ENCODE measurements around the gene ADAMTS9.

ADAMTS9 gene

DNA sequence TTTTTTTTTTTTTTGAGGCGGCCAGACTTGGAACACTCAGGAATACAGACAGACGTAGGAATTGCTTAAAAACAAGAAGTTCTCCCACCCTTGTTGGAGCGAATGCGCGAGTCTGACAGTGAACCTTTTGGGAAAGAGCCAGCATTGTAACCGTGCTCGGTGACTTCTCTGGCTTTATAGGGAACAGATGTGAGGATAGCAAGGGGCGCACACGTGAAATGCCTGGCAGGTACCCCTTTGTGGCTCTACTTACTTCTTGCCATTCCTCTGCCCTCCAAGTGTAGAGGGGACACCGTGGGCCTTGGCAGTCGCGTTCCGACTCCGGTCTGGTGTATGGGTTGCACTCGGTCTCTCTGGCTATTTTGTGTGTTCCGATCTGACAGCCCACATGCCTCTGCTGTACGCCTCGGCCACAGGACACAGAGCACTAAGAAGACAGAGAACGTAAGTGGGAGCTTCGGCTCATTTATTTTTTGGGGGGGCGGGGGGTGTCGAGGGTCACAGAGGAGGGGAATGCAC lies 126.4 kb downstream of the ADAMTS9 start:
- TF ChIP-seq CEBPB (IDR thresholded peaks at IDR 0.05) (no peak), EP300 (IDR thresholded peaks at IDR 0.05; ENCODE audit: borderline replicate concordance) (no peak), YY1 (IDR thresholded peaks at IDR 0.05; ENCODE audit: low read depth) (no peak), RAD21 (IDR thresholded peaks at IDR 0.05; ENCODE audit: low read depth) (no peak), TCF12 (IDR thresholded peaks at IDR 0.05; ENCODE audit: low read depth) (no peak), NFIC (IDR thresholded peaks at IDR 0.05) (no peak), CREB1 (IDR thresholded peaks at IDR 0.05; ENCODE audit: low read depth) (no peak), EGR1 (IDR thresholded peaks at IDR 0.05) (no peak), TAF1 (IDR thresholded peaks at IDR 0.05; ENCODE audit: low read depth) (no peak), ZBTB7A (IDR thresholded peaks at IDR 0.05; ENCODE audit: low read depth) (no peak), TEAD4 (IDR thresholded peaks at IDR 0.05) (no peak), FOXM1 (IDR thresholded peaks at IDR 0.05; ENCODE audit: borderline replicate concordance, low read depth) (no peak)
- TF ChIP-seq, protein P1, sequence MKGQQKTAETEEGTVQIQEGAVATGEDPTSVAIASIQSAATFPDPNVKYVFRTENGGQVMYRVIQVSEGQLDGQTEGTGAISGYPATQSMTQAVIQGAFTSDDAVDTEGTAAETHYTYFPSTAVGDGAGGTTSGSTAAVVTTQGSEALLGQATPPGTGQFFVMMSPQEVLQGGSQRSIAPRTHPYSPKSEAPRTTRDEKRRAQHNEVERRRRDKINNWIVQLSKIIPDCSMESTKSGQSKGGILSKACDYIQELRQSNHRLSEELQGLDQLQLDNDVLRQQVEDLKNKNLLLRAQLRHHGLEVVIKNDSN (IDR thresholded peaks at IDR 0.05), result no peak
- TF ChIP-seq, protein P2, sequence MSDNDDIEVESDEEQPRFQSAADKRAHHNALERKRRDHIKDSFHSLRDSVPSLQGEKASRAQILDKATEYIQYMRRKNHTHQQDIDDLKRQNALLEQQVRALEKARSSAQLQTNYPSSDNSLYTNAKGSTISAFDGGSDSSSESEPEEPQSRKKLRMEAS (IDR thresholded peaks at IDR 0.05), result no peak
- TF ChIP-seq, protein P3, sequence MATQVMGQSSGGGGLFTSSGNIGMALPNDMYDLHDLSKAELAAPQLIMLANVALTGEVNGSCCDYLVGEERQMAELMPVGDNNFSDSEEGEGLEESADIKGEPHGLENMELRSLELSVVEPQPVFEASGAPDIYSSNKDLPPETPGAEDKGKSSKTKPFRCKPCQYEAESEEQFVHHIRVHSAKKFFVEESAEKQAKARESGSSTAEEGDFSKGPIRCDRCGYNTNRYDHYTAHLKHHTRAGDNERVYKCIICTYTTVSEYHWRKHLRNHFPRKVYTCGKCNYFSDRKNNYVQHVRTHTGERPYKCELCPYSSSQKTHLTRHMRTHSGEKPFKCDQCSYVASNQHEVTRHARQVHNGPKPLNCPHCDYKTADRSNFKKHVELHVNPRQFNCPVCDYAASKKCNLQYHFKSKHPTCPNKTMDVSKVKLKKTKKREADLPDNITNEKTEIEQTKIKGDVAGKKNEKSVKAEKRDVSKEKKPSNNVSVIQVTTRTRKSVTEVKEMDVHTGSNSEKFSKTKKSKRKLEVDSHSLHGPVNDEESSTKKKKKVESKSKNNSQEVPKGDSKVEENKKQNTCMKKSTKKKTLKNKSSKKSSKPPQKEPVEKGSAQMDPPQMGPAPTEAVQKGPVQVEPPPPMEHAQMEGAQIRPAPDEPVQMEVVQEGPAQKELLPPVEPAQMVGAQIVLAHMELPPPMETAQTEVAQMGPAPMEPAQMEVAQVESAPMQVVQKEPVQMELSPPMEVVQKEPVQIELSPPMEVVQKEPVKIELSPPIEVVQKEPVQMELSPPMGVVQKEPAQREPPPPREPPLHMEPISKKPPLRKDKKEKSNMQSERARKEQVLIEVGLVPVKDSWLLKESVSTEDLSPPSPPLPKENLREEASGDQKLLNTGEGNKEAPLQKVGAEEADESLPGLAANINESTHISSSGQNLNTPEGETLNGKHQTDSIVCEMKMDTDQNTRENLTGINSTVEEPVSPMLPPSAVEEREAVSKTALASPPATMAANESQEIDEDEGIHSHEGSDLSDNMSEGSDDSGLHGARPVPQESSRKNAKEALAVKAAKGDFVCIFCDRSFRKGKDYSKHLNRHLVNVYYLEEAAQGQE (IDR thresholded peaks at IDR 0.05; ENCODE audit: low read depth), result no peak

GRCh38 chr3:64560791-64561190 lies 127.0 kb downstream of the ADAMTS9 start:
- TF ChIP-seq FOXM1 (IDR thresholded peaks at IDR 0.05; ENCODE audit: borderline replicate concordance, low read depth), result no peak
- no peak for TF ChIP-seq RAD21 (IDR thresholded peaks at IDR 0.05; ENCODE audit: low read depth)
- TF ChIP-seq, protein P2 (IDR thresholded peaks at IDR 0.05), result no peak
- TF ChIP-seq, protein P1 (IDR thresholded peaks at IDR 0.05), result no peak
- TF ChIP-seq EGR1 (IDR thresholded peaks at IDR 0.05), result no peak
- no peak for TF ChIP-seq TCF12 (IDR thresholded peaks at IDR 0.05; ENCODE audit: low read depth)

DNA sequence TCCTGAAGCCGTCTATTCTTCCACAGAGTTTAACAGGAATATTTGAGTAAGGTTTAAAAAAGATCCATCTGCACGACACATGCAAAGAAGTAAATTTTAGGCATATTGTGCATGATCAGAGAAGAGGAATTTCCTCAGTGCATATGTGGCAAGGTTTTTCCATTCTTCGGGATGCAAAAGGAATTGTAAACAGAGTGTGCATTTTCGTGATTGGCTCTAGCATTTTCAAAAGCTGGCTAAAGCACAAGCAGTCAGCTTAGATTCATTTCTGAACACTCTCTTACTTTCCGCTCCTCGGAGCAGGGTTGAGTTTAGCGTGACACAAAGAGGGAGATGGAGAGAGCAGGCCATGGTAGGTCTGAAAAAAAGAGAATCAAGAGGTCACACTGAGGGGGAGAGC lies 128.2 kb downstream of the ADAMTS9 start:
- TF ChIP-seq TAF1 (IDR thresholded peaks at IDR 0.05; ENCODE audit: low read depth) (no peak), CEBPB (IDR thresholded peaks at IDR 0.05) (no peak)

- no peak for TF ChIP-seq ZBTB7A (IDR thresholded peaks at IDR 0.05; ENCODE audit: low read depth)
- TF ChIP-seq YY1 (IDR thresholded peaks at IDR 0.05; ENCODE audit: low read depth), result no peak
- TF ChIP-seq RAD21 (IDR thresholded peaks at IDR 0.05; ENCODE audit: low read depth), result no peak
- TF ChIP-seq EP300 (IDR thresholded peaks at IDR 0.05; ENCODE audit: borderline replicate concordance), result no peak
- TF ChIP-seq EGR1 (IDR thresholded peaks at IDR 0.05), result no peak
- TF ChIP-seq CREB1 (IDR thresholded peaks at IDR 0.05; ENCODE audit: low read depth), result no peak
- no peak for TF ChIP-seq NFIC (IDR thresholded peaks at IDR 0.05)
- TF ChIP-seq, protein P3 (IDR thresholded peaks at IDR 0.05; ENCODE audit: low read depth), result no peak
Measured at GRCh38 chr3:64556046-64556445, 131.8 kb downstream of the ADAMTS9 start.

DNA sequence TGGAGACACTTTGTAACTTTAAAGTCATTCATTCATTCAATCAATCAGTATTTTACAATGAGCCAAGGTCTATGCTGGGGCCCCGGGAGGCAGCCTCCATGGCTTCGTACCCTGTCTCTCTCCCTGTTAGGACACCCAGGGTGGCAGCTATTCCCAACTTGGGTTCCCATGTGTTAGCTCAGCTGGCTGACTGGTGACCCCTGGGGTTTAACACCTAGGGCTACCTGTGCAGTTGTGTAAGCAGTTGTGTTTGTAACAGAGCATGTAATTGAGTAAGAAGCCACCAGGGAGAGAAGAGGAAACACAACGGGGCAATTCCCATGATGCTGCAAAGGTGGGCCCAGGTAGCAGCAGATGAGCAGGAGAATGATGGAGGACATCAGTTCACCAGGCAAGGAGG lies 132.4 kb downstream of the ADAMTS9 start:
- TF ChIP-seq ZBTB7A (IDR thresholded peaks at IDR 0.05; ENCODE audit: low read depth), result no peak
- no peak for TF ChIP-seq CREB1 (IDR thresholded peaks at IDR 0.05; ENCODE audit: low read depth)
- no peak for TF ChIP-seq TEAD4 (IDR thresholded peaks at IDR 0.05)
- no peak for TF ChIP-seq EGR1 (IDR thresholded peaks at IDR 0.05)
- no peak for TF ChIP-seq TCF12 (IDR thresholded peaks at IDR 0.05; ENCODE audit: low read depth)

DNA sequence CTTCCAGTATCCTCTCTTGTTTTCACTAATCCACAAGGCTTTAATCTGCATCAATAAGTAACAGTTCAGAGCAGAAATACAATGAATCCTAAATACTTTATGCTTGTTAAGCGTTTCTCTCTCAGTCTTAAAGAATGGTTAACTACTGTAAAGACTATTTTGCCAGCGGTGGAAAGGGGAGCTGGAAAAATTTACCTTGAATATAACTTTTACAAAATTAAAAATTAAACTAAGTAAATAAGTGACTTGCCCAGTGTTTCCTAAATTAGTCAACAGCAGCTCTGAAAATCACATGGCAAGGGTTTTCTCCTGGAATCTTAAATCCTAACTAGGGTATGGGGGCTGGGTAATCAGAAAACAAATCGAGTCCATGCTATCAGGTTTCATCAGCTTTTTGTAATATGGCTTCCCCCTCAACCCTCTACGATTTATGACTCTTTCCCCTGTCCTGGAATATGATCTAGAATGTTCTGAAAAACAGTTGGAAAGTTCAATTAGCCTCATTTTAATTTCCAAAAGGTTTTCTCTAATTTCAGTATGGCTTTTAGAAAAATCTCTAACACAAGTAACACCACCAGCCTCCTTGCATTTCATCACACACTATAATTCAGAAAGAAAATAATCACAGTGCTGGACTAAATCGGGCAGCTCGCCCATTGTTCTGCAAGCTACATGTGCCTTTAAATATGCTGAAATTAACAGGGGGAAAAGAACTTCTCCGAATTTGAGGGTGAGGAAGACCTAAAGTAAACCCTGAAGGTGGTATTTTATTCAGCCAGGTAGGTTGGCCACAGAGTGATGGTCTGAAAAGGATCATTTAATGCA lies 133.5 kb downstream of the ADAMTS9 start:
- TF ChIP-seq CEBPB (IDR thresholded peaks at IDR 0.05) (no peak), YY1 (IDR thresholded peaks at IDR 0.05; ENCODE audit: low read depth) (no peak), ZBTB7A (IDR thresholded peaks at IDR 0.05; ENCODE audit: low read depth) (no peak), EGR1 (IDR thresholded peaks at IDR 0.05) (no peak), EP300 (IDR thresholded peaks at IDR 0.05; ENCODE audit: borderline replicate concordance) (no peak), RAD21 (IDR thresholded peaks at IDR 0.05; ENCODE audit: low read depth) (no peak), TEAD4 (IDR thresholded peaks at IDR 0.05) (no peak), FOXM1 (IDR thresholded peaks at IDR 0.05; ENCODE audit: borderline replicate concordance, low read depth) (no peak), NFIC (IDR thresholded peaks at IDR 0.05) (no peak)
- TF ChIP-seq, protein P3 (IDR thresholded peaks at IDR 0.05; ENCODE audit: low read depth), result no peak
- TF ChIP-seq, protein P2 (IDR thresholded peaks at IDR 0.05), result no peak
- TF ChIP-seq, protein P1 (IDR thresholded peaks at IDR 0.05), result no peak

All from Ishikawa (cell line).